CD4-positive, alpha-beta T cell (primary cell): ENCODE measurements around the gene LRRC30. TPM values are rescaled to one million over a fixed set of nuclear protein-coding genes. Genes with fewer than 3 reads are reported as not detected.

Source experiments
- ATAC-seq: fragments of 200-7000 bp; cut with Tn5 transposase; one replicate; pipeline ENCODE4 v1.10.0; 2022; ENCODE audit warnings: mild to moderate bottlenecking; ENCODE audit not compliant: poor library complexity
- CTCF ChIA-PET: fragments of 350-600 bp; sonication (Branson Sonifier 250); formaldehyde crosslinking; loops from one replicate; lab custom pipeline; 2021; ENCODE audit warnings: antibody characterized with exemption, inconsistent platforms; lab: Charles Lee
- POLR2A ChIA-PET: fragments of 350-600 bp; sonication (Branson Sonifier 250); formaldehyde crosslinking; loops from one replicate; lab custom pipeline; 2021; ENCODE audit warnings: antibody characterized with exemption, inconsistent platforms; lab: Charles Lee
- DNase-seq, 14 experiments: peaks; one replicate each; pipeline ENCODE4 v3.0.0-alpha.2; 2013 to 2020; ENCODE audit warnings: mixed read lengths in 2 of 14
- H3K27ac ChIP-seq, 2 donors: one replicate each; pipeline versions ENCODE4 v1.5.1 to v1.7.0; 2013; ENCODE audit warnings: low read length in 2 of 2, low read depth in 1 of 2, mild to moderate bottlenecking in 1 of 2
- H3K27me3 ChIP-seq, 2 experiments: 1 replicate in 1 of 2; 2 replicates in 1 of 2; pipeline versions ENCODE4 v1.6.1 to v1.7.0; 2013; ENCODE audit warnings: low read length in 2 of 2, control low read depth in 1 of 2, mild to moderate bottlenecking in 1 of 2, moderate library complexity in 1 of 2; ENCODE audit not compliant: insufficient read depth in 2 of 2, control insufficient read depth in 1 of 2
- H3K36me3 ChIP-seq: one replicate; pipeline ENCODE4 v1.6.1; 2013; ENCODE audit warnings: low read length, control low read depth; ENCODE audit not compliant: insufficient read depth
- H3K4me1 ChIP-seq: one replicate; pipeline ENCODE4 v1.6.1; 2013; ENCODE audit warnings: low read length, control low read depth; ENCODE audit not compliant: insufficient read depth
- H3K4me3 ChIP-seq: one replicate; pipeline ENCODE4 v1.5.1; 2013; ENCODE audit warnings: mild to moderate bottlenecking, low read length, moderate library complexity
- H3K9me3 ChIP-seq, 2 experiments: 1 replicate in 1 of 2; 2 replicates in 1 of 2; pipeline versions ENCODE4 v1.6.1 to v1.7.0; 2013; ENCODE audit warnings: low read length in 2 of 2, mild to moderate bottlenecking in 2 of 2, control low read depth in 1 of 2, moderate library complexity in 1 of 2; ENCODE audit not compliant: control insufficient read depth in 1 of 2, insufficient read depth in 1 of 2
- H3K27ac Mint-ChIP-seq: one replicate; pipeline ENCODE4 v1.8.0; 2020; ENCODE audit warnings: mixed read lengths
- H3K27me3 Mint-ChIP-seq: one replicate; pipeline ENCODE4 v1.8.0; 2021; ENCODE audit warnings: mixed read lengths
- H3K36me3 Mint-ChIP-seq: one replicate; pipeline ENCODE4 v1.8.0; 2021; ENCODE audit warnings: low read depth, mixed read lengths
- H3K4me1 Mint-ChIP-seq: one replicate; pipeline ENCODE4 v1.8.0; 2021; ENCODE audit warnings: low read depth, mixed read lengths
- H3K4me3 Mint-ChIP-seq: one replicate; pipeline ENCODE4 v1.8.0; 2020; ENCODE audit warnings: mild to moderate bottlenecking, mixed read lengths
- H3K9me3 Mint-ChIP-seq: one replicate; pipeline ENCODE4 v1.8.0; 2020; ENCODE audit warnings: mixed read lengths
- intact Hi-C, 2 experiments: fragments of 100-400 bp; cut with DNase I in 1 of 2; cut with micrococcal nuclease in 1 of 2; formaldehyde crosslinking; loops; one replicate each; pipeline versions ENCODE4 v1.15.1 to v1.9.0; 2023 to 2025; cut with DNase I, micrococcal nuclease
- total RNA-seq, 174 experiments: library from RNA in 2 of 174; stranded (reverse) in 2 of 174; gene quantifications; one replicate each; pipeline ENCODE4 v1.2.3 and lab custom pipeline; 2021 to 2026
- TF ChIP-seq, protein P1 (sequence below): fragments of 200-600 bp; IDR thresholded peaks from one replicate; pipeline ENCODE4 v1.8.0; 2022; ENCODE audit warnings: antibody characterized with exemption, mild to moderate bottlenecking

LRRC30 gene
- total RNA-seq, 2 experiments from 2014 or later = not detected

DNA sequence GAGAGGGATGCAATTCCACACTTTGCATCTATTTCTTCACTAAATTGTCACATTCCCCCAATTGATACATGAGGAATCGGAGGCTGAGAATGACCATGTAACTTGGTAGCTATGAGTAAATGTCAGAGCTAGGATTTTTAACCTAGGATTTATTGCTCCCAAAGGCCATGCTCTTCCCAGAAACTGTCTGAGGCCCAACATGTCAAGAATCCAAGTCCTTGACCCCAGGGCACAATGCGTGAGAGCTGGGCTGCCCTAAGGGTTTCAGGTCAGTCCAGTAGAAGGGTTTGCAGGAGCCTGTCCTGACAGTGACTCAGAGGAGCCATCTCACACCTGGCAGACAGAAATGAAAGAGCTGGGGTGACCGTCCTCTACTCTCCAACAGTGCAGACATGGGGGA lies 30.3 kb downstream of the LRRC30 start:
- ChIA-PET CTCF (no interaction called here), POLR2A (no interaction called here)
- Histone ChIP-seq H3K27me3 (no peaks in the 10 kb centered on the region), H3K4me1 (no peaks in the 10 kb centered on the region), H3K27ac (no peak overlapping the region), H3K36me3 (no peaks in the 10 kb centered on the region), H3K9me3 (peaks cover 0 to 7% of the 10 kb centered on the region in 2 experiments), H3K4me3 (no peak overlapping the region)
- no peak for DNase-seq
- Mint-ChIP-seq H3K9me3 (peaks cover 2% of the 10 kb centered on the region), H3K27ac (no peak overlapping the region), H3K27me3 (no peaks in the 10 kb centered on the region), H3K36me3 (no peaks in the 10 kb centered on the region), H3K4me3 (no peak overlapping the region), H3K4me1 (no peaks in the 10 kb centered on the region)
- no peak for ATAC-seq
- TF ChIP-seq, protein P1, sequence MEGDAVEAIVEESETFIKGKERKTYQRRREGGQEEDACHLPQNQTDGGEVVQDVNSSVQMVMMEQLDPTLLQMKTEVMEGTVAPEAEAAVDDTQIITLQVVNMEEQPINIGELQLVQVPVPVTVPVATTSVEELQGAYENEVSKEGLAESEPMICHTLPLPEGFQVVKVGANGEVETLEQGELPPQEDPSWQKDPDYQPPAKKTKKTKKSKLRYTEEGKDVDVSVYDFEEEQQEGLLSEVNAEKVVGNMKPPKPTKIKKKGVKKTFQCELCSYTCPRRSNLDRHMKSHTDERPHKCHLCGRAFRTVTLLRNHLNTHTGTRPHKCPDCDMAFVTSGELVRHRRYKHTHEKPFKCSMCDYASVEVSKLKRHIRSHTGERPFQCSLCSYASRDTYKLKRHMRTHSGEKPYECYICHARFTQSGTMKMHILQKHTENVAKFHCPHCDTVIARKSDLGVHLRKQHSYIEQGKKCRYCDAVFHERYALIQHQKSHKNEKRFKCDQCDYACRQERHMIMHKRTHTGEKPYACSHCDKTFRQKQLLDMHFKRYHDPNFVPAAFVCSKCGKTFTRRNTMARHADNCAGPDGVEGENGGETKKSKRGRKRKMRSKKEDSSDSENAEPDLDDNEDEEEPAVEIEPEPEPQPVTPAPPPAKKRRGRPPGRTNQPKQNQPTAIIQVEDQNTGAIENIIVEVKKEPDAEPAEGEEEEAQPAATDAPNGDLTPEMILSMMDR = no peak
- intact Hi-C loops = no loop called here

DNA sequence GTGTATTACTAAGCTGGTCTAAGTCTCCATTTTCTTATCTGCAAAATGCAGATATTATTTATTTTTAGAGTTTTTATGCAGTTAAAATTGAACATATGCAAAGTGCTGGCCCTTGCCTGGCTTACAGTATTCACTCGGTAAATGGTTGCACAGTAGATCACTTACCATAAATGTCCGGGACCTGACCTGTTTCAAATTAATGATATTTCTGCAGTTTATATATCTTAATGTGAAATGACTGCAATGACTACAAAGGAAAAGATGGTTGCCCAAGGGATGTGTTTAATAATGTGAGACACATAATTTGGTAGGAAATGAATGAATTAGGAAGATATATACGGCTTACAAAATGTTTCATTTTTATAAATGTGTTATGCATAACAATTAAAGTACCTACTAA lies 37.1 kb downstream of the LRRC30 start:
- Mint-ChIP-seq H3K27ac (no peak overlapping the region), H3K27me3 (no peaks in the 10 kb centered on the region), H3K4me3 (no peak overlapping the region), H3K4me1 (no peaks in the 10 kb centered on the region), H3K9me3 (peaks cover 4% of the 10 kb centered on the region), H3K36me3 (no peaks in the 10 kb centered on the region)
- intact Hi-C loops = no loop called here
- H3K4me3 ChIP-seq = no peak overlapping the region
- no peak overlapping the region for H3K27ac ChIP-seq
- no peaks in the 10 kb centered on the region for H3K4me1 ChIP-seq
- peaks cover 0 to 17% of the 10 kb centered on the region in 2 experiments for H3K9me3 ChIP-seq
- DNase-seq (no peak), ATAC-seq (no peak)
- H3K36me3 ChIP-seq = no peaks in the 10 kb centered on the region
- TF ChIP-seq, protein P1 = no peak
- ChIA-PET POLR2A (no interaction called here), CTCF (no interaction called here)
- no peaks in the 10 kb centered on the region for H3K27me3 ChIP-seq

DNA sequence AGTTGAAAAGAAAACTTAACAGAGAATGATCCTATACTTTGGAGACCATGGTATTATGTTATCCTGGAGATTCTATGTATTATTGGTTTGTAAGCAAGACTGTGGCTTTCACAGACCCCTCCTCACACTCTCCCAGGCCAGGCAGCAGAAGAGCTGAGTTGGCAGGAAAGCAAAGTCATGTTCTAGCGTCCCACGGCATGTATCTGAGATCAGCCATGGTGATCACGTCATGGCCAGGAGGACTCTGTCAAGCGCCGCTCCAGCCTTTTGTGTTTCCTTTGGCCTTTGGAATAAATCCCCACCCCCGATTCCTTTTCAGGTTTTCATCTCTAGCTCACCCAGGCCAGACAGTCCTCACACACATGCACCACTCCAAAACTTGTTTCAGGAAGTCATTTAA lies 39.1 kb downstream of the LRRC30 start:
- no peak overlapping the region for H3K27ac ChIP-seq
- H3K27ac Mint-ChIP-seq = no peak overlapping the region
- ATAC-seq = no peak
- CTCF ChIA-PET = no interaction called here
- H3K36me3 Mint-ChIP-seq = no peaks in the 10 kb centered on the region
- H3K4me3 ChIP-seq = no peak overlapping the region
- DNase-seq = no peak
- H3K4me1 ChIP-seq = no peaks in the 10 kb centered on the region
- TF ChIP-seq, protein P1 = no peak
- H3K9me3 Mint-ChIP-seq = peaks cover 2% of the 10 kb centered on the region
- peaks cover 0 to 23% of the 10 kb centered on the region in 2 experiments for H3K9me3 ChIP-seq
- intact Hi-C loops = no loop called here
- H3K4me3 Mint-ChIP-seq = no peak overlapping the region
- H3K27me3 ChIP-seq = peaks cover 0 to 2% of the 10 kb centered on the region in 2 experiments
- no peaks in the 10 kb centered on the region for H3K27me3 Mint-ChIP-seq
- H3K4me1 Mint-ChIP-seq = no peaks in the 10 kb centered on the region
- POLR2A ChIA-PET = no interaction called here
- no peaks in the 10 kb centered on the region for H3K36me3 ChIP-seq
